ENCODE data around the gene KCTD14.
"Not testable (repeated sequence)": the region's sequence is repeated elsewhere in the genome, so short reads cannot be mapped to it uniquely, and the experiment has no call there.

Gene KCTD14

GRCh38 chr11:77993902-77994301 lies 29.2 kb downstream of the KCTD14 start:
- DNase-seq, result no peak
- in situ Hi-C loops (cut with HindIII; ENCODE audit: low pct_ligation_motif_present, low pct_unique_long_range_greater_than_20kb, low sequenced_read_pairs), result no loop called here

GRCh38 chr11:77990981-77991380 lies 32.1 kb downstream of the KCTD14 start:
- in situ Hi-C loops (cut with HindIII; ENCODE audit: low pct_ligation_motif_present, low pct_unique_long_range_greater_than_20kb, low sequenced_read_pairs), result no loop called here
- DNase-seq, result no peak

GRCh38 chr11:77986456-77986855 lies 36.6 kb downstream of the KCTD14 start:
- DNase-seq; in situ Hi-C loops (cut with HindIII; ENCODE audit: low pct_ligation_motif_present, low pct_unique_long_range_greater_than_20kb, low sequenced_read_pairs): not testable (repeated sequence)

GRCh38 chr11:77981346-77981947 lies 41.6 kb downstream of the KCTD14 start:
- DNase-seq, result no peak
- in situ Hi-C loops (cut with HindIII; ENCODE audit: low pct_ligation_motif_present, low pct_unique_long_range_greater_than_20kb, low sequenced_read_pairs), result no loop called here

DNA sequence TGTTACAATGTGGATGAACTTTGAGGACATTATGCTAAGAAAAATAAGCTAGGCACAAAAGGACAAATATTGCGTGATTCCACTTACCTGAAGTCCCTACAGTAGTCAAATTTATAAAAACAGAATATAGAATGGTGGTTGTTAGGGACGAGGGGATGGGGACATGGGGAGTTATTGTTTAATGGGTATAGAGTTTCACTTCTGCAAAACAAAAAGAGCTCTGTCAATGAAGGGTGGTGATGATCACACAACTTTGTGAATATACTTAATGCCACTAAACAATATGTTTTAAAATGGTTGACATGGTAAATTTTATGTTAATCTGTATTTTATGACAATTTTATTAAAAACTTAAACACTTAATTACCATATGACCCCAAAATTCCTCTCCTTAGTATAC lies 54.7 kb downstream of the KCTD14 start:
- in situ Hi-C loops (cut with HindIII; ENCODE audit: low pct_ligation_motif_present, low pct_unique_long_range_greater_than_20kb, low sequenced_read_pairs), result no loop called here
- DNase-seq, result no peak

DNA sequence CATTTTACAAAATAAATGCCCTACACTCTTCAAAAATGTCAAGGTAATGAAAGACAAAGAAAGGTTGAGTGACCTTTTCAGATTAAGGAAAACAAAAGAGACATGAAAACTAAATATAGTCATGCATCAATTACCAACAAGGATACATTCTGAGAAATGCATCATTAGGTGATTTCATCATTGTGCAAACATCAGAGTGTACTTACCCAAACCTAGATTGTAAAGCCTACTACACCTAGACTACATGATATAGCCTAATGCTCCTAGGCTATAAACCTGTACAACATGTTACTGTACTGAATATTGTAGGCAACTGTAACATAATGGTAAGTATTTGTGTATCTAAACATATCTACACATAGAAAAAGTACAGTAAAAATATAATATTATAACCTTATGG lies 55.3 kb downstream of the KCTD14 start:
- in situ Hi-C loops (cut with HindIII; ENCODE audit: low pct_ligation_motif_present, low pct_unique_long_range_greater_than_20kb, low sequenced_read_pairs), result no loop called here
- DNase-seq, result no peak

DNA sequence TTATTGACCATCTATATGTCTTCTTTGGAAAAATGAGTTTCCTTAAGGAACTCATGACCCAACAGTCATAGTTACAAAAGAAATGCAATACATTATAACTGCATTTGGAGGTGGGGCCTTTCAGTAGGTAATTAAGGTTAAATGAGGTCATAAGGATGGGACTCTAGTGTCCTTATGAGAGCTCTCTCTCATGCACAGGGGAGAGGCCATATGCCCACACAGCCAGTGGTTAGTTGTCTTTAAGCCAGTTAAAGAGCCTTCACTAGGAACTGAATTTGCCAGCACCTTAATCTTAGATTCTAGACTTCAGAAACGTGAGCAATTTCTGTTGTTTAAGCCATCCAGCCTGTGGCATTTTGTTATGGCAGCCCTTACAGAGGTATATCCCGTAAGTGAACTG lies 56.0 kb downstream of the KCTD14 start:
- no peak for DNase-seq
- in situ Hi-C loops (cut with HindIII; ENCODE audit: low pct_ligation_motif_present, low pct_unique_long_range_greater_than_20kb, low sequenced_read_pairs), result no loop called here

- no peak for DNase-seq
- in situ Hi-C loops (cut with HindIII; ENCODE audit: low pct_ligation_motif_present, low pct_unique_long_range_greater_than_20kb, low sequenced_read_pairs), result no loop called here
Measured at GRCh38 chr11:77966338-77966737, 56.7 kb downstream of the KCTD14 start.
